Mesenchymal stem cell (in vitro differentiated cells and primary cell): ENCODE data around the gene ZNF23.
A peak's percentile ranks its signal among the peaks of the same experiment; 100 is the strongest.

ENCODE experiments used
- DNase-seq: peaks from one replicate; pipeline ENCODE4 v3.0.0-alpha.2; 2013
- H2AFZ ChIP-seq: one replicate; pipeline ENCODE4 v1.6.1; 2013; ENCODE audit warnings: low read depth, mild to moderate bottlenecking, control low read depth, inconsistent platforms, low read length, moderate library complexity
- H2AK5ac ChIP-seq: 2 replicates; pipeline ENCODE4 v1.6.1; 2013; ENCODE audit warnings: low read length, moderate library complexity, mild to moderate bottlenecking, inconsistent platforms; ENCODE audit not compliant: severe bottlenecking
- H2BK120ac ChIP-seq: one replicate; pipeline ENCODE4 v1.6.1; 2013; ENCODE audit warnings: low read depth, mild to moderate bottlenecking, inconsistent platforms, low read length, moderate library complexity
- H2BK12ac ChIP-seq, 2 experiments: one replicate each; pipeline ENCODE4 v1.6.1; 2013; ENCODE audit warnings: inconsistent platforms in 2 of 2, low read length in 2 of 2, mild to moderate bottlenecking in 2 of 2, moderate library complexity in 2 of 2, control low read depth in 1 of 2
- H2BK15ac ChIP-seq: one replicate; pipeline ENCODE4 v1.6.1; 2013; ENCODE audit warnings: mild to moderate bottlenecking, low read depth, inconsistent platforms; ENCODE audit not compliant: poor library complexity, severe bottlenecking
- H2BK5ac ChIP-seq: 2 replicates; pipeline ENCODE4 v1.6.1; 2013; ENCODE audit warnings: low read depth, mild to moderate bottlenecking, low read length, control low read depth, inconsistent platforms; ENCODE audit not compliant: poor library complexity, severe bottlenecking
- H3K14ac ChIP-seq, 2 experiments: one replicate each; pipeline ENCODE4 v1.6.1; 2013; ENCODE audit warnings: inconsistent platforms in 2 of 2, low read length in 2 of 2, control low read depth in 1 of 2, mild to moderate bottlenecking in 1 of 2, moderate library complexity in 1 of 2
- H3K18ac ChIP-seq, 2 experiments: one replicate each; pipeline ENCODE4 v1.6.1; 2013; ENCODE audit warnings: inconsistent platforms in 2 of 2, low read length in 2 of 2, control low read depth in 1 of 2, low read depth in 1 of 2, mild to moderate bottlenecking in 1 of 2
- H3K23ac ChIP-seq, 2 experiments: one replicate each; pipeline ENCODE4 v1.6.1; 2013; ENCODE audit warnings: inconsistent platforms in 2 of 2, low read length in 2 of 2, mild to moderate bottlenecking in 2 of 2, moderate library complexity in 2 of 2, control low read depth in 1 of 2
- H3K27ac ChIP-seq: 2 replicates; pipeline ENCODE4 v1.5.1; 2013; ENCODE audit warnings: mild to moderate bottlenecking, moderate library complexity, low read length, control low read depth, inconsistent platforms; ENCODE audit not compliant: poor library complexity, severe bottlenecking
- H3K27me3 ChIP-seq, 2 experiments: 2 replicates each; pipeline versions ENCODE4 v1.6.1 to v1.7.0; 2013; ENCODE audit warnings: low read length in 2 of 2, mild to moderate bottlenecking in 2 of 2, moderate library complexity in 2 of 2, control low read depth in 1 of 2, inconsistent platforms in 1 of 2; ENCODE audit not compliant: control insufficient read depth in 1 of 2, insufficient read depth in 1 of 2
- H3K36me3 ChIP-seq, 2 experiments: 2 replicates each; pipeline versions ENCODE4 v1.6.1 to v1.7.0; 2013; ENCODE audit warnings: low read length in 2 of 2, control low read depth in 1 of 2, inconsistent platforms in 1 of 2, low read depth in 1 of 2, mild to moderate bottlenecking in 1 of 2; ENCODE audit not compliant: insufficient read depth in 2 of 2, control insufficient read depth in 1 of 2
- H3K4ac ChIP-seq, 2 experiments: one replicate each; pipeline ENCODE4 v1.6.1; 2013; ENCODE audit warnings: inconsistent platforms in 2 of 2, low read length in 2 of 2, mild to moderate bottlenecking in 2 of 2, moderate library complexity in 2 of 2, control low read depth in 1 of 2, low read depth in 1 of 2
- H3K4me1 ChIP-seq: 2 replicates; pipeline ENCODE4 v1.6.1; 2013; ENCODE audit warnings: low read depth, low read length, control low read depth; ENCODE audit not compliant: control insufficient read depth, insufficient read depth
- H3K4me2 ChIP-seq: 2 replicates; pipeline ENCODE4 v1.6.1; 2013; ENCODE audit warnings: low read length, mild to moderate bottlenecking, inconsistent platforms; ENCODE audit not compliant: poor library complexity, severe bottlenecking
- H3K4me3 ChIP-seq, 2 experiments: 2 replicates each; pipeline versions ENCODE4 v1.5.1 to v1.7.0; 2013; ENCODE audit warnings: low read length in 2 of 2, mild to moderate bottlenecking in 2 of 2, control low read depth in 1 of 2, low read depth in 1 of 2; ENCODE audit not compliant: insufficient read depth in 1 of 2
- H3K79me1 ChIP-seq: replicated peaks from 2 replicates; pipeline ENCODE4 v1.6.1; 2013; ENCODE audit warnings: mild to moderate bottlenecking, control low read depth, low read length, inconsistent platforms; ENCODE audit not compliant: poor library complexity, severe bottlenecking
- H3K9ac ChIP-seq: 2 replicates; pipeline ENCODE4 v1.7.0; 2013; ENCODE audit warnings: mild to moderate bottlenecking, low read length, moderate library complexity
- H3K9me3 ChIP-seq: 2 replicates; pipeline ENCODE4 v1.7.0; 2013; ENCODE audit warnings: mild to moderate bottlenecking, low read length; ENCODE audit not compliant: control insufficient read depth
- H4K8ac ChIP-seq: one replicate; pipeline ENCODE4 v1.6.1; 2013; ENCODE audit warnings: inconsistent platforms, mild to moderate bottlenecking, low read length, moderate library complexity
- H4K91ac ChIP-seq: one replicate; pipeline ENCODE4 v1.6.1; 2013; ENCODE audit warnings: mild to moderate bottlenecking, low read length, inconsistent platforms
- WGBS: methylation state at CpG from one replicate; pipeline ENCODE4 v1.1.7; 2013; ENCODE audit warnings: mixed read lengths; 5-methylcytosine and 5-hydroxymethylcytosine counted together

ZNF23 gene

DNA sequence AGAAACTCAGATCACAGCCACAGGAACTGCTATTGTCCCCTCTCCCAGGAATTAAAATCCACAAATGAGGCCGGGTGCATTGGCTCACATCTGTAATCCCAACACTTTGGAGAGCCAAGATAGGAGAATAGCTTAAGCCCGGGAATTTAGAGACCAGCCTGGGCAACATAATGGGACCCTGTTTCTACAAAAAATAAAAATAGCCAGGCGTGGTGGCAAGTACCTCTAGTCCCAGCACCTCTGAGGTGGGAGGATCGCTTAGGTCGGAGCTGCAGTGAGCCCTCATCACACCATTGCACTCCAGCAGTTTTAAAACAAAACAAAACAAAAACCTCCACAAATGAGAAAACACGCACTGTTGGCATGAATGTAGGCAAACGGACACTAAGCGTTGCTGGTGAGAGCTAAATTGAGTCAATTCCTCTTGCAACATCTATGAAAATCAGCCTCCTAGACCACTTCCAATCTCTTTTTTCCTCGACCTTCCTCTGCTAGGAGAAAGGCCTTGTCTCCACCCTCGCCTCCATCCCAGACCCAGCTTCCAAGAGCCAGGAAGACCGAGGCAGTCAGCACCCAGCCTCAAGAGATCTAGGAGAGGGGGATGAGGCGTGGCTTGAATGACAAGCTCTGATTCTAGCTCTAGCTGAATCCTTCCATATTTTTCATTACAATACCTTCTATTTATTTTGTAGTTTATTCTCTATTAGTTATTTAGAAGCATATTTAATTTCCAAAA is 35.0 kb downstream of the ZNF23 start:
- Histone ChIP-seq H2BK15ac (no peak overlapping the region), H3K9ac (no peak overlapping the region), H2AK5ac (no peak overlapping the region), H4K91ac (no peak overlapping the region), H2BK12ac (no peak overlapping the region), H2BK5ac (no peak overlapping the region), H3K27ac (no peak overlapping the region), H2AFZ (no peak overlapping the region), H4K8ac (no peak overlapping the region), H3K36me3 (no peaks in the 10 kb centered on the region), H3K18ac (no peak overlapping the region), H3K9me3 (no peaks in the 10 kb centered on the region), H3K4ac (no peak overlapping the region), H3K4me3 (peak overlapping the region in 1 of 2 experiments; percentile 66), H3K23ac (no peak overlapping the region), H2BK120ac (no peak overlapping the region), H3K4me2 (no peak overlapping the region), H3K4me1 (peaks cover 7% of the 10 kb centered on the region), H3K79me1 (no peaks in the 10 kb centered on the region), H3K27me3 (peaks cover 33 to 34% of the 10 kb centered on the region in 2 experiments), H3K14ac (no peak overlapping the region)
- DNase-seq = no peak
- WGBS = 56% methylated on average over 9 of the region's 12 CpGs

DNA sequence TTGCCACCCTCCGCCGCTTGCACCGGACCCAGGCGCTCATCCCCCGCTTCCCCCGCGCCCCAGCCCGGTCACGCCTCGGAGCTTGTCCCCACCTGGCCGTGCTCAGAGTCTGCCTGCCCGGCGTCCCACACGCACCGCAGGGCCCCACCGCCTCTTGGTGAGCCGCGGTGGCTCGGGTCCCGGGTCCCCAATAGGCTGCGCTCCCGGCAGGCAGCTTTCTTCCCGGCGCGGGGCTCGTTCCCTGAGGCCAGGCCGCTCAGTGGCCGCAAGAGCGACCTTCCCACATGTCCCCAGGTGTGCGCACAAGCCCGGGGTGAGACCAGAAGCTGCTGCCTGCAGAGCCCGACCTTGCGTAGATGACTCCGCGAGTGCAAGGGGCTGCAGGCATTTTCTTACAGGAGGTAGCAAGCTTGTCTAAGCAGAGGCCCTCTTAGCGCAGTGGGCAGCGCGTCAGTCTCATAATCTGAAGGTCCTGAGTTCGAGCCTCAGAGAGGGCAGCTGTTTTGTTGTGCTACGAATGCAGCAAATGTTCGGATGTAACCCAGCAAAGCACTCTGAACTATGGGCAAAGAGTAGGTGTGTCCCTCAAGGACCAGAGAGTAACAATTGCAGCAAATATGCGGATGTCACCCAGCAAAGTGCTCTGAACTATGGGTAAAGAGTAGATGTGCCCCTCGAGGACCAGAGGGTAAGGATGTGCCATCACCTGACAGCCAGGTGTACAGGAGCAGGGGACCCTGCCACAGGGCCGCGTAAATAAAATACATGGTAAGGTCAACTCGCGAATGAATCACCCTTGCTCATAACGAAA is 35.8 kb downstream of the ZNF23 start:
- Histone ChIP-seq H3K4ac (no peak overlapping the region), H3K27ac (no peak overlapping the region), H2BK5ac (no peak overlapping the region), H3K9me3 (no peaks in the 10 kb centered on the region), H3K18ac (no peak overlapping the region), H4K91ac (no peak overlapping the region), H2BK15ac (no peak overlapping the region), H3K36me3 (no peaks in the 10 kb centered on the region), H3K4me1 (peaks cover 7% of the 10 kb centered on the region), H3K23ac (no peak overlapping the region), H2AK5ac (no peak overlapping the region), H2BK120ac (no peak overlapping the region), H3K79me1 (no peaks in the 10 kb centered on the region), H3K4me2 (peak overlapping the region; percentile 32), H3K9ac (no peak overlapping the region), H4K8ac (no peak overlapping the region), H3K27me3 (peaks cover 33% of the 10 kb centered on the region in 2 experiments), H3K4me3 (peak overlapping the region; percentile 27 to 66), H3K14ac (no peak overlapping the region), H2BK12ac (no peak overlapping the region), H2AFZ (no peak overlapping the region)
- 1% methylated on average over 48 of the region's 48 CpGs for WGBS
- DNase-seq = peak; percentile 86

DNA sequence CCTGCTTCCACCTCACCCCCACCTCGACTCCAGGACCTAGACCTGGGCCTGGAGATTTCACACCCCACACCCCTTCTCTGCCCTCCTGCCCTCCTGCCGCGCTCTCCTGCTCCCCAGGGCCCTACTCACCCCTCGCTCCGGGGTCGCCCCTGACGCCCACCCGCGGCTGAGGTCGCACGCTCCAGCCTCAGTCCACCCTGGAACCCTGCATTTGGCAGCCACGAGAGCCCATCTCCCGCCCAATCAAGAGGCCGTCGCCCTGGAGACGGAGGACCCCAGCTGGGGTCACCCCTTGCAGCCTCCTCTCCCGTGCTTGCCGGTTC is 36.3 kb downstream of the ZNF23 start:
- Histone ChIP-seq H4K8ac (no peak overlapping the region), H3K4ac (no peak overlapping the region), H3K18ac (no peak overlapping the region), H2BK5ac (no peak overlapping the region), H3K14ac (no peak overlapping the region), H2BK12ac (no peak overlapping the region), H3K9me3 (no peaks in the 10 kb centered on the region), H3K79me1 (no peaks in the 10 kb centered on the region), H2BK15ac (no peak overlapping the region), H3K36me3 (no peaks in the 10 kb centered on the region), H3K4me2 (peak overlapping the region; percentile 32), H4K91ac (no peak overlapping the region), H2AFZ (no peak overlapping the region), H3K4me3 (peak overlapping the region; percentile 27 to 66), H3K27me3 (peaks cover 30% of the 10 kb centered on the region in 2 experiments), H3K9ac (no peak overlapping the region), H3K4me1 (peaks cover 7% of the 10 kb centered on the region), H3K23ac (no peak overlapping the region), H2BK120ac (no peak overlapping the region), H2AK5ac (no peak overlapping the region), H3K27ac (no peak overlapping the region)
- DNase-seq = no peak
- 3% methylated on average over 18 of the region's 18 CpGs for WGBS

DNA sequence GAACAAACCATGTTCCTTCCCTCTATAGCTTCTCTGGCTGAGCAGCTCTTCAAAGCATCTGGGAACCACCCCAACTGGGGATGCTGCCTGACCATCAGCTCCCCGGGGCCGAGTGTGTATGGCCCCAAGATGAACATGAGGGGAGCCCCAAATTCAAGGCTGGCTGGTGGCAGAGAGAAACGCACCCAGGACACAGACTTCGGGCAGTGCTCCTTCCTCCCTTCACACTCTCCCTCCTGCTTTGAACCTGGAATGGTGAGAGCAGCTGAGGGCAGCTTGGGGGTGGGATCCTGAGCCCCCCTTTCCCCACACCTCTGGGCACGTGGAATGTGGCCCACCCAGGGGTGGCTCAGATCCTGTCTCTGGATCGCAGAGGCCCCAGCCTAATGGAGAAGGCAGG is 37.4 kb downstream of the ZNF23 start:
- DNase-seq = no peak
- Histone ChIP-seq H3K23ac (no peak overlapping the region), H3K18ac (no peak overlapping the region), H3K4ac (no peak overlapping the region), H2BK15ac (no peak overlapping the region), H3K4me3 (no peak overlapping the region), H3K9ac (no peak overlapping the region), H4K91ac (no peak overlapping the region), H3K79me1 (no peaks in the 10 kb centered on the region), H2BK120ac (no peak overlapping the region), H3K27ac (no peak overlapping the region), H2AFZ (no peak overlapping the region), H3K9me3 (no peaks in the 10 kb centered on the region), H3K4me1 (peaks cover 7% of the 10 kb centered on the region), H3K36me3 (no peaks in the 10 kb centered on the region), H3K27me3 (peaks cover 33% of the 10 kb centered on the region in 2 experiments), H2BK12ac (no peak overlapping the region), H2BK5ac (no peak overlapping the region), H2AK5ac (no peak overlapping the region), H3K14ac (no peak overlapping the region), H3K4me2 (no peak overlapping the region), H4K8ac (no peak overlapping the region)
- WGBS = 45% methylated on average over 4 of the region's 6 CpGs
